H1 (cell line): Measurements from ENCODE around the gene IQSEC3. TPM values are rescaled to one million over a fixed set of nuclear protein-coding genes. Genes with fewer than 3 reads are reported as not detected.

Experiments
- MAFK ChIP-seq: IDR thresholded peaks from 2 replicates; pipeline ENCODE4 v1.6.1; 2012; ENCODE audit warnings: low read depth, mild to moderate bottlenecking, improper control_type of control experiment, low read length
- SP1 ChIP-seq: IDR thresholded peaks from 2 replicates; pipeline ENCODE4 v1.6.1; 2011; ENCODE audit warnings: low read depth, low read length
- SP2 ChIP-seq: IDR thresholded peaks from 2 replicates; pipeline ENCODE4 v1.6.1; 2012; ENCODE audit warnings: mild to moderate bottlenecking, low read length, inconsistent platforms
- SUZ12 ChIP-seq: fragments of 200-600 bp; sonication (generic); IDR thresholded peaks from 2 replicates; pipeline ENCODE4 v1.6.1; 2012; ENCODE audit warnings: mild to moderate bottlenecking, inconsistent platforms, low read length, moderate library complexity, mixed read lengths
- TAF7 ChIP-seq: optimal IDR thresholded peaks from 2 replicates; pipeline ENCODE3; 2011; ENCODE audit warnings: low read depth, mild to moderate bottlenecking, inconsistent platforms, low read length, moderate library complexity, borderline replicate concordance
- ZNF274 ChIP-seq: IDR thresholded peaks from 2 replicates; pipeline ENCODE4 v1.7.0; 2012; ENCODE audit warnings: low read length, borderline replicate concordance; ENCODE audit errors: extremely low read depth
- polyA plus RNA-seq, 7 experiments: library from polyadenylated mRNA; depleted of rRNA in 3 of 7; stranded (reverse) in 5 of 7; unstranded in 2 of 7; fragments of >200 nt in 5 of 7; fragments of 200-250 nt in 2 of 7; gene quantifications; 1 replicate in 5 of 7; 2 replicates in 1 of 7; 4 replicates in 1 of 7; pipeline versions ENCODE4 v1.2.1 to v1.2.3, GENCODE V29; 2011 to 2013; ENCODE audit warnings: missing spikeins in 2 of 7, mixed read lengths in 2 of 7
- total RNA-seq: library from RNA; stranded (reverse); fragmentation: NEBNext Ultra II Directional; extraction: Animal tissue kit (Norgen Biotek cat#: 25700); gene quantifications from 2 replicates; pipeline ENCODE4 v1.2.1, GENCODE V29; 2021

The IQSEC3 gene
- total and polyA plus RNA-seq, 2 of the 8 experiments (the other 6 are each of a cell fraction or from before 2014, with no cell fraction given) = 1.2 to 3.1 TPM

- TF ChIP-seq SP2 (no peak), MAFK (no peak), ZNF274 (no peak), SUZ12 (no peak), TAF7 (no peak), SP1 (no peak)
Measured at GRCh38 chr12:188910-189621, 122.5 kb downstream of the IQSEC3 start (continued).
